Stomach (tissue), 4 donors: ENCODE measurements around the gene ST6GALNAC5.

Experiments
- CTCF ChIP-seq, 7 experiments: fragments of 450-650 bp in 4 of 7; fragments of 200-600 bp in 3 of 7; sonication (generic) in 3 of 7; IDR thresholded peaks; one replicate each; pipeline ENCODE4 v1.5.1; 2016 to 2019; ENCODE audit warnings: antibody characterized with exemption in 7 of 7, control low read depth in 2 of 7, mild to moderate bottlenecking in 1 of 7
- EP300 ChIP-seq: sonication (generic); formaldehyde crosslinking; IDR thresholded peaks from one replicate; pipeline ENCODE4 v1.6.1; 2017; ENCODE audit warnings: antibody characterized with exemption
- POLR2A ChIP-seq, 4 donors: fragments of 450-650 bp; IDR thresholded peaks; one replicate each; pipeline ENCODE4 v1.6.1; 2016; ENCODE audit warnings: antibody characterized with exemption in 4 of 4, control low read depth in 2 of 4, mild to moderate bottlenecking in 1 of 4, moderate library complexity in 1 of 4

GRCh38 chr1:76866566-76866965 is 714 bp upstream of the ST6GALNAC5 start:
- TF ChIP-seq CTCF (IDR thresholded peaks at IDR 0.05), result no peak
- no peak for TF ChIP-seq POLR2A (IDR thresholded peaks at IDR 0.05)
- no peak for TF ChIP-seq EP300
